Measurements from ENCODE around the gene KANK4.

DNA sequence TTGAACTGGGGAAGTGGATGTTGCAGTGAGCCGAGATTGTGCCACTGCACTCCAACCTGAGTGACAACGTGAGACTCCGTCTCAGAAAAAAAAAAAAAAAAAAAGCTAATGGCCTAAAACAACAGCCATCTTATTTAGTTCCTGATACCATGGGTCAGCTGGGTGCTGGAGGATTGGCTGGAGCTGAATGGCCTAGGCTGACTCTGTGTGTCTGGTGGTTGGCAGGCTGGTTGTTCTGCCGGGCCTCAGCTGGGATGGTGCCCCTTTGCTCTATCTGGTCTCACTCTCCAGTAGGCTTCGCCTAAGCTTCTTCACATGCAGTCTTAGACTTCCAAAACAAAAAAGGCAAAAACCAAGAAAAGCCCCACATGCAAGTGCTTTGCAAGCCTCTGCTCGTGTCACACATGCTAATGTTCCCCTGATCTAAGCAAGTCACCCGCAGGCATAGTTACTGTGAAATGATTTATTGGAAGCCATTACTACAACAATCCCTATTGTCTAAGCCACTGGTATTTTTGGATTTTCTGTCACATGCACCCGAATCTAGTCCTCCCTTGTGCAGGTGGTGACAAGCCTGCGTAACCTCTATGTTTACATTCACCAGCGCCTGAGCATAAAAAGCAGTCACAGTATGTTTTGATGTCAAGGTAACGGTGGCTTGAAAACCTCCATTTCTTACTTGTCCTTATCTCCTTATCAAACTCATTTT is 39.6 kb upstream of the KANK4 start:
- TF ChIP-seq TCF4 (CRISPR knock-in tag; IDR thresholded peaks at IDR 0.05; ENCODE audit: borderline replicate concordance) (no peak), CSDC2 (CRISPR knock-in tag; IDR thresholded peaks at IDR 0.05) (no peak)
- TF ChIP-seq, protein P1, sequence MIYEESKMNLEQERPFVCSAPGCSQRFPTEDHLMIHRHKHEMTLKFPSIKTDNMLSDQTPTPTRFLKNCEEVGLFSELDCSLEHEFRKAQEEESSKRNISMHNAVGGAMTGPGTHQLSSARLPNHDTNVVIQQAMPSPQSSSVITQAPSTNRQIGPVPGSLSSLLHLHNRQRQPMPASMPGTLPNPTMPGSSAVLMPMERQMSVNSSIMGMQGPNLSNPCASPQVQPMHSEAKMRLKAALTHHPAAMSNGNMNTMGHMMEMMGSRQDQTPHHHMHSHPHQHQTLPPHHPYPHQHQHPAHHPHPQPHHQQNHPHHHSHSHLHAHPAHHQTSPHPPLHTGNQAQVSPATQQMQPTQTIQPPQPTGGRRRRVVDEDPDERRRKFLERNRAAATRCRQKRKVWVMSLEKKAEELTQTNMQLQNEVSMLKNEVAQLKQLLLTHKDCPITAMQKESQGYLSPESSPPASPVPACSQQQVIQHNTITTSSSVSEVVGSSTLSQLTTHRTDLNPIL (CRISPR knock-in tag; IDR thresholded peaks at IDR 0.05; ENCODE audit: low read depth): no peak
